HG03575 (cell line): Measurements from ENCODE around the gene PPP1R7.

Experiments used
- ATAC-seq: cut with Tn5 transposase; IDR thresholded peaks from one replicate; pipeline ENCODE4 v1.9.1; 2021; ENCODE audit not compliant: unreplicated experiment, insufficient number of reproducible peaks, low FRiP score; ENCODE audit errors: extremely low read depth

The PPP1R7 gene

GRCh38 chr2:241218131-241219029 lies 68.1 kb downstream of the PPP1R7 start:
- ATAC-seq: no peak

GRCh38 chr2:241219030-241219382 lies 68.7 kb downstream of the PPP1R7 start:
- ATAC-seq: no peak

- no peak for ATAC-seq
Measured at GRCh38 chr2:241219856-241220356, 69.6 kb downstream of the PPP1R7 start.

- ATAC-seq: no peak
Measured at GRCh38 chr2:241223211-241224017, 73.1 kb downstream of the PPP1R7 start.

- ATAC-seq: no peak
Measured at GRCh38 chr2:241224018-241224850, 74.0 kb downstream of the PPP1R7 start.

GRCh38 chr2:241224851-241225438 lies 74.7 kb downstream of the PPP1R7 start:
- ATAC-seq: no peak

GRCh38 chr2:241225545-241225944 lies 75.3 kb downstream of the PPP1R7 start:
- no peak for ATAC-seq

GRCh38 chr2:241225983-241226382 lies 75.7 kb downstream of the PPP1R7 start:
- ATAC-seq: no peak

- ATAC-seq: no peak
Measured at GRCh38 chr2:241226723-241227572, 76.7 kb downstream of the PPP1R7 start.

GRCh38 chr2:241227594-241227993 lies 77.3 kb downstream of the PPP1R7 start:
- ATAC-seq: no peak

- ATAC-seq: no peak
Measured at GRCh38 chr2:241228081-241228859, 78.0 kb downstream of the PPP1R7 start.

- ATAC-seq: no peak
Measured at GRCh38 chr2:241228860-241229516, 78.7 kb downstream of the PPP1R7 start.

- ATAC-seq: no peak
Measured at GRCh38 chr2:241229563-241230401, 79.5 kb downstream of the PPP1R7 start.

GRCh38 chr2:241230435-241230834 lies 80.2 kb downstream of the PPP1R7 start:
- no peak for ATAC-seq

GRCh38 chr2:241232736-241233575 lies 82.7 kb downstream of the PPP1R7 start:
- no peak for ATAC-seq
